ENCODE measurements around the gene ACSF2.
"Not testable (repeated sequence)": the region's sequence is repeated elsewhere in the genome, so short reads cannot be mapped to it uniquely, and the experiment has no call there.

ACSF2 gene

DNA sequence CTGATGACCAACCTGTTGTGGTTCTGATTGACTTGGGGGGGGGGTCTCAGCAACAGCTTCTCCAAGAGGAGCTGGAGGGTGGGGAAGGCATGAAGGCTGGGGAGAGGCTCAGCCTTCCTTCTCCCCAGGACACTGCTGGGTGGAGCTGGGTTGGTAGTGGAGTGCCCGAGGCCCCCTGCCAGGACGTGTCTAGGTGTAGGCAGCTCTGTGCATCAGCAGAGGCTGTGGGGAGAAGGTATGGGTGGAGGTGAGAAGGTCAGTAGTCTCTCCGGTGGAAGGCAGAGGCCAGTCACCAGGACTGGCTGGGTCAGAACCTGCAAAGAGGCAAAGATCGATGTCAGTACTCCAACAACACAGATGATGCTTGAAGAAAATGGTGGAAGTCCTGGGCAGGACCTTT, 38.7 kb downstream of the ACSF2 start:
- no peak for DNase-seq (ENCODE audit: low spot score)

DNA sequence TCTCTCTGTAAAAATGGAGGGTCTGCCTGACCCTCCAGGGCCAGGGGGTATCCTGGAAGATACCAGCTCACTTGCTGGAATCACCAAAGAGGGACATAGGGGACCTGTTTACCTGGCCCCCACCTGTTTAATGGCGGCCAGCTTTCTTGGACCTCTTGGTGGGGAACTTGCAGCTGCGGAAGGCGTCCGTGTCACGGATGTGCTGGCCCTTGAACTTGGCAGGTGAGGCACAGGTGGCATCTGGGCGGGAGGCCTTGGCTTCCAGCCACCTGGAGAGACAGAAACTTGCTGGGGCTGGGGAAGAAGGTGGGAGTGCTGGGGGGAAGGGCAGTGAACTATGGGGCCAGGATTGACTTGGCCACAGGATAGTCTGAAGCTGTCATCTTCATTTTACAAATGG, 39.2 kb downstream of the ACSF2 start:
- no peak for DNase-seq (ENCODE audit: low spot score)

- no peak for DNase-seq (ENCODE audit: low spot score)
These were observed 39.6 kb downstream of the ACSF2 start for GRCh38 chr17:50465635-50466034.

DNA sequence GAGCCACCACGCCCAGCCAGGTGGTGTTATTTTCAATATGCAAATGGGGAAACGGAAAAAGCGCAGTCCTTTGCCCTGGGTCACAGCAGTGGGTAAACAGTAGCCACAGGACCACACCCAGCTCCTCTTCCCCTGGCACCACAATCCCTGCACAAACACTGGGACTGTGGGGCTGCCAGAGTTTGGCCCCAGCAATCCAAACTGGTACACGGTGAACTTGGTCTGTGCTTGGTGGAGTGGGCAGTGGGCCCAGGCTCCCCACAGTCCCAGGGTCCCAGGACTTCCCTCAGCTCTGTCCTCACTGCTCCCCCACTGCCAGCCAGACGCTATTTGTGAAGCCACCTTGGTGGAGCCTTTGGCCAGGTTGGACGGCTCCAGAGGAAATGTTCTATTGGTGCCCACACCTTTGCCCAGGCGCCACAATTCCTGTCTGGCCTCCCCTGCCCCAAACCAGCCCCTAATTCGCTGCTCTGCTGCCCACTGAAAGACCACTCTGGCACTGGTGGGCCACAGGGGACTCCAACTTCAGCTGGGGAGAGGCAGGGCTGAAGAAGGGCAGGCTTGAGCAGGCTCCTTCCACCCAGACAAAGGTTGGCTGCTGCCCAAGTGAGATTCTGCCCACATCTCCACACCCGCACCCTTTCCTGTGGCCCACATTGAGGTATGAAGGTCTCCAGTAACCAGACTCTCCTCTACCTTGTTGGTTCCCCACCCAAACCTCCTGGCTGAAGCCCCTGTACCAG, 40.5 kb downstream of the ACSF2 start:
- no peak for DNase-seq (ENCODE audit: low spot score)

DNA sequence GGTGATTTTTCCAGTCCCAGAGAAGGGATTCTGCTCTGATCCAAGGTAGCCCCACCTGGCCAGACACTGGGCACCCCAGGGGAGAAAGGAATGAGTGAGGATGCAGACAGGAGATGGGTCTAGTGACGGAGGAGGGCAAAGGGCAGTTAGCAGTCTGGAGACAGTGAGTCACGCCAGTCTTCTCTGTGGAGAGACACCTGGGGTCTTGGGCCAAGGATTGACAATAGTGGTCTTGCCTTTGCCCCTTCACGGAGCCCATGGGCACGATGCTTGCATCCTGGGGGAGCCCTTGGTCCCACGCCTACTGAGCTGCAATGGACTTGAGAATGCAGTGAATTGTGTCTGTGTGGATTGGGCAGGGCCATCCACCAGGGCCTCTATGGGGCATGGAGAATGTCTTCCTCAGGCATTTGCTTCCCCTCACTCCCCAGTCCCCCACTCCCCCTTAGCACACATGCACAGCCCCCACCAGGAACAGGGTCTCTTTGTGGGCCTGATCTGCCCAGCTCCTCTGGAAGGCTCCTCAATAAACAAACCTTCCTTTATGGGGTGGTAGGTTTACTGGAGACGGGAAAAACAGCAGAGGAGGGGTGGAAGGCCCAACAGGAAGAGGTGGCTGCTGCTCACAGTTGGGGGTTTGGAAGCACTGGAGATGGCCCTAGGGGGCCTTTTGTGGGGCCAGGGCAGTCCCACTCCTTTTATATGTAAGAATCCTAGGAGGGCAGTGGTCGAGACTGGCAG, 41.3 kb downstream of the ACSF2 start:
- DNase-seq (ENCODE audit: low spot score), result no peak

DNA sequence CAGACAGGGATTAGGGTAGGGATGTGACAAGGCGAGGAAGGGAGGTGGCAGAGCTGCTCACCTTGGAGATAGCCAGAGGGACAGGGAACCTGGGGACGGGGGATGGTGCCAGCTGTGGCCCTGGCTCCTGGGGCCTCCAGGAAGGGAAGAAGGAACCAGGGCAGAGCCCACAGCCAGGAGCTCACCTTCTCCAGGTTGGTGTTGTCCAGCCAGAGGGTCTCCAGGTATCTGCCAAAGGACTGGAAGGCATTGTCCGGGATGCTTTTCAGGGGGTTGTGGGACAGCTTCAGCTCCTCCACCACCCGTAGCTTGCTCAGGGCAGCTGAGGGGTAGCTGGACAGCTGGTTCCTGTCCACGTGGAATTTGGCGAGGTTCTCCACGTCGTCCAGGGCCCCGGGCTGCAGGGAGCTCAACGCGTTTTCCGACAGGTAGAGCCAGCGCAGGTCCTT, 41.9 kb downstream of the ACSF2 start:
- no peak for DNase-seq (ENCODE audit: low spot score)

DNA sequence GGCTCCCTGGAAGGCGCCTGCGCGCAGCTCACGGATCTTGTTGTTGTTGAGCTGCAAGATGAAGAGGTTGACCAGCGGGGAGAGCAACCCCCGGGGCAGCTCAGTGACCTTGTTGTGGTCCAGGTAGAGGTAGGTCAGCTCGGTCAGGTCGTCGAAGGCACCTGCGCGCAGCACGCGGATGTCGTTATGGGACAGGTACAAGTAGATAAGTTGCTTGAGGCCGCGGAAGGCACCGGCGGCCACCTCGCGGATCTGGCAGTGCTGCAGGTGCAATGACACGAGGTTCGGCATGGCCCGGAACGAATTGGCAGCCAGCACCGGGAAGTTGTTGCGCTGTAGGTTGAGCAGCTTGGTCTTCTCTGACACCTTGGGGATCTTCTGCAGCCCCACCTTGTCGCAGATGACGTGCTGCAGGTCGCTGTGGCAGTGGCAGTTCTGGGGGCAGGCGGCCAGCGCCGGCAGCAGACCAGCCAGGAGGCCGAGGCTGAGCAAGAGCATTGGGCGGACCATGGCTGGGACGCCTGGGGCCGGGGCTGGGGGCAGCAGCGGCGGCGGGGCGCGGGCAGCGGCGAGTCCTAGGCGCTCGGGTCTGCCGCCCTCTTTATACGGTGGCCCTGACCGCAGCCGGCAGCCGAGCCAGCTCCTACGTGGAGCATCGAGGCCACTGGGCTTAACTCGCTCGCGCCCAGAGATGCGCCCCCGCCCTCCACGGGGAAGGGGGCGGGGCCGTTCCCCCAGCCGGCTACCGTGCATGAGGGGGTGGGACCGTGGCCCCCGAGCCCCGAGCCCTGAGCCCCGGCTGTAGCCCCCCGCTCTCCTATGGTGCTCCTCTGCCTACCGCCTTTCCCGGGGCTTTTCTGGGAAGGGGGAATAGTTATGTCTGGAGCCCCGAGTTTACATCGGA, 42.5 kb downstream of the ACSF2 start, which contains the start of gene CHAD:
Gene CHAD (minus strand): TSS at position 577 of the 904 bp plus-strand sequence. CDS start 67 bp downstream, at position 510.
- no peak for DNase-seq (ENCODE audit: low spot score)

GRCh38 chr17:50469208-50469605, 43.2 kb downstream of the ACSF2 start:
- DNase-seq (ENCODE audit: low spot score), result no peak

DNA sequence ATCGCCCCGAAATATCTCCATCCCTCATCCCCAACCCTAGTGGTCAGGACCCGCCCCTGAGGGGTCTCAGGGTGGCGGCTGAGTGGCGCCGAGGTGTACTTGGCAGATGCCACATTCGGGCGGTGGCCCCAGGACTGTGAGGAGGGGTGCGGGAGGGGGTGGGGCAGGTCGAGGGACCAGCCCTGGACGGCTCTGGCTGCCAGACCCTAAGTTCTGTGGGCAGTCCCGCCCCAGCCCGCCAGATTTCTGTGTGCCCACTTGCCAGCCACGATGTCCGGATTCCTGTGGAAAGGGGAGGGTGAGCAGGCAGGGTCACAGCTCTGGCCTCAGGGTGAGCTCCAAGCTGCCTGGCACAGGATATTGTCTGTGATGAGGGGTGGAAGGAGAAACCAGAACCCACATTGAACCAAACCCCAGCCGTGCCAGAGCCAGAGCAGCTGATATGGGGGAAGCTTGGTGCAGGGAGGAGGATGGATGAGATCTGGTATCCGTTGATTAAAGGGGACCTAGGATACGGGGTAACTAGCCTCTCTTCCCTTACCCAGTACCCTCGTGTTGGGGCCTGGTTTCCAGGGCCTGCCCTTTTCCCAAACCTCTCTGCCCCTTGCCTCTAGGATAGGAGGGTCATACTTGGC, 43.8 kb downstream of the ACSF2 start:
- DNase-seq (ENCODE audit: low spot score), result no peak

DNA sequence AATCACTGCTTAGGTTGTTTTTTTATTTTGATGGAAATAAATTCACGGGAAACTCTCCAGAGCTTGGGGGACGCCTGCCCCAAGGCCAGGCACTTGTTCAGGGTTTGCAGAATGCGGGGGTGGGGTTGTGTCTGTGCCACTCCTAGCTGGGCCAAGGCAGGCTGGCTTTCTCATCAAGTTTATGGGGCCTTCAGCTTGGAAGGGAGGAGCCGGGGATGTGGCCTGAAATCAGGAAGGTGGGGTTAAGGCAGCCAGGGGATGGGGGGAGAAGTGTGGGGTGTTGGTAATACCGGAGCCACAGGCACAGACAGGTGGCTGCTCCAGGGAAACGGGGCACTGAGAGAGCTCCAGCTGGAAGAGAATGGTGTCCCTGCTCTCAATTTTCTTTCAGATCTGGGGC, 44.4 kb downstream of the ACSF2 start:
- no peak for DNase-seq (ENCODE audit: low spot score)

- no peak for DNase-seq (ENCODE audit: low spot score)
These were observed 45.2 kb downstream of the ACSF2 start for GRCh38 chr17:50471009-50471905.

- no peak for DNase-seq (ENCODE audit: low spot score)
These were observed 46.3 kb downstream of the ACSF2 start for GRCh38 chr17:50472286-50472685.

DNA sequence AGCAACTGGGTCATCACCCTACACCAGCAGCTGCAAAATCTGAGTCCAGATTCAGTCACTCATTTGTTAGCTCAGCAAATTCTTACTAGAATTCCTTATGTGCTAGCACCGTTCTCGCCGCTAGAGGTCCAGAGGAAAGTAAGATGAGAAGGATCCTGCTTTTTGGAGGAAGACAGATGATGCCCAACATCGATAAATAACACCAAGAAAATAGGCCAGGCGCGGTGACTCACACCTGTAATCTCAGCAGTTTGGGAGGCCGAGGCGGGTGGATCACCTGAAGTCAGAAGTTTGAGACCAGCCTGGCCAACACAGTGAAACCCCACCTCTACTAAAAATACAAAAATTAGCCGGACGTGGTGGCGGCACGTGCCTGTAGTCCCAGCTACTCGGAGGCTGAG, 46.7 kb downstream of the ACSF2 start:
- DNase-seq (ENCODE audit: low spot score), result not testable (repeated sequence)

DNA sequence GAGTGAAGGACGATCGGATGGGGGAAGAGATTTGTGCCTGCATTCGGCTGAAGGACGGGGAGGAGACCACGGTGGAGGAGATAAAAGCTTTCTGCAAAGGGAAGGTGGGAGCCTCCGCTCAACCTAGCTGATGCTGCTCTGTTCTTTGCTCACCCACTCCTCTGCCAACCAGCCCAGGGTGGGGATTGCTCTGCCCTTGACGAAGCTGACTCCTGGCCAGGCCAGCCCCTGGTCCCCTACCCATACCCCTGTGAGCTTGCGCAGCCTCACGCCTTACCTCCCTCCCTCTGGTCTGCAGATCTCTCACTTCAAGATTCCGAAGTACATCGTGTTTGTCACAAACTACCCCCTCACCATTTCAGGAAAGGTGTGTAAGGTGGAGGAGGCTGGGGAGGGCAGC, 47.9 kb downstream of the ACSF2 start:
- DNase-seq (ENCODE audit: low spot score), result no peak

- no peak for DNase-seq (ENCODE audit: low spot score)
These were observed 48.5 kb downstream of the ACSF2 start for GRCh38 chr17:50474523-50474922.

DNA sequence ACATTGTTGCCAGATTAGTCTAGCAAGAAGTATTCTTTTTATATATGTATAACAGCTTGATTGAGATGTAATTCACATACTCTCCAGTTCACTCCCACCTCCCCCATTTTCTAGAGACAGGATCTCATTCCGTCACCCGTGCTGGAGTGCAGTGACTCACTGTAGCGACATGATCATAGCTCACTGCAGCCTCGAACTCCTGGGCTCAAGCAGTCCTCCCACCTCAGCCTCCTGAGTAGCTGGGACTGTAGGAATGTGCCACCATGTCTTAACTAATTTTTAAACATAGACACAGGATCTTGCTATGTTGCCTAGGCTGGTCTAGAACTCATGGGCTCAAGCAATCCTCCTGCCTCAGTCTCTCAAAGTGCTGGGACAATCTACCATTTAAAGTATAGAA, 49.3 kb downstream of the ACSF2 start:
- no peak for DNase-seq (ENCODE audit: low spot score)

- not testable (repeated sequence) for DNase-seq (ENCODE audit: low spot score)
These were observed 49.9 kb downstream of the ACSF2 start for GRCh38 chr17:50475775-50476544.

GRCh38 chr17:50476545-50477315, 50.7 kb downstream of the ACSF2 start:
- no peak for DNase-seq (ENCODE audit: low spot score)

GRCh38 chr17:50477976-50478375, 52.0 kb downstream of the ACSF2 start:
- DNase-seq (ENCODE audit: low spot score), result no peak

All from germinal center (tissue), 1 donor.